Neural crest cell (in vitro differentiated cells): ENCODE measurements around the gene MRPS27. TPM values are rescaled to one million over a fixed set of nuclear protein-coding genes. Genes with fewer than 3 reads are reported as not detected.

ENCODE experiments used
- DNase-seq: peaks from one replicate; pipeline ENCODE4 v3.0.0; 2021; ENCODE audit warnings: low read depth, mixed read lengths, low spot score
- H3K27ac Mint-ChIP-seq: one replicate; pipeline ENCODE4 v1.8.0; 2021; ENCODE audit warnings: mild to moderate bottlenecking, mixed read lengths; ENCODE audit not compliant: unreplicated experiment
- H3K27me3 Mint-ChIP-seq: 2 replicates; pipeline ENCODE4 v1.8.0; 2021; ENCODE audit warnings: low read depth, mild to moderate bottlenecking, mixed read lengths
- H3K36me3 Mint-ChIP-seq: 2 replicates; pipeline ENCODE4 v1.8.0; 2021; ENCODE audit warnings: low read depth, mild to moderate bottlenecking, mixed read lengths
- H3K4me1 Mint-ChIP-seq: 2 replicates; pipeline ENCODE4 v1.8.0; 2021; ENCODE audit warnings: mixed read lengths
- H3K4me3 Mint-ChIP-seq: one replicate; pipeline ENCODE4 v1.8.0; 2021; ENCODE audit warnings: mild to moderate bottlenecking, mixed read lengths
- H3K9me3 Mint-ChIP-seq: 2 replicates; pipeline ENCODE4 v1.8.0; 2021; ENCODE audit warnings: mixed read lengths
- CTCF ChIP-seq: fragments of 200-600 bp; sonication (generic); conservative IDR thresholded peaks from 2 replicates; pipeline ENCODE4 v1.5.0; 2021; ENCODE audit warnings: antibody characterized with exemption, mild to moderate bottlenecking
- total RNA-seq: library from RNA; stranded (reverse); gene quantifications from 2 replicates; pipeline ENCODE4 v1.2.1, GENCODE V29; 2021

MRPS27 gene
- total RNA-seq, 1 donor from 2014 or later, result 86.5 TPM

GRCh38 chr5:72197393-72197792 lies 122.6 kb downstream of the MRPS27 start:
- H3K36me3 Mint-ChIP-seq, result peaks cover 85% of the 10 kb centered on the region
- no peaks in the 10 kb centered on the region for H3K4me1 Mint-ChIP-seq
- no peaks in the 10 kb centered on the region for H3K27me3 Mint-ChIP-seq
- no peak for TF ChIP-seq CTCF
- DNase-seq, result no peak
- H3K4me3 Mint-ChIP-seq, result no peak overlapping the region
- peaks cover 28% of the 10 kb centered on the region for H3K9me3 Mint-ChIP-seq
- H3K27ac Mint-ChIP-seq, result no peak overlapping the region

GRCh38 chr5:72195581-72195980 lies 124.5 kb downstream of the MRPS27 start:
- H3K27me3 Mint-ChIP-seq, result no peaks in the 10 kb centered on the region
- H3K9me3 Mint-ChIP-seq, result peaks cover 28% of the 10 kb centered on the region
- peaks cover 7% of the 10 kb centered on the region for H3K4me1 Mint-ChIP-seq
- peaks cover 83% of the 10 kb centered on the region for H3K36me3 Mint-ChIP-seq
- DNase-seq, result no peak
- H3K4me3 Mint-ChIP-seq, result peak overlapping the region; percentile 35
- no peak overlapping the region for H3K27ac Mint-ChIP-seq
- TF ChIP-seq CTCF, result no peak

GRCh38 chr5:72194846-72195245 lies 125.2 kb downstream of the MRPS27 start:
- peaks cover 12% of the 10 kb centered on the region for H3K4me1 Mint-ChIP-seq
- peaks cover 28% of the 10 kb centered on the region for H3K9me3 Mint-ChIP-seq
- no peak overlapping the region for H3K4me3 Mint-ChIP-seq
- no peak for TF ChIP-seq CTCF
- peak overlapping the region; percentile 40 for H3K27ac Mint-ChIP-seq
- DNase-seq, result no peak
- H3K36me3 Mint-ChIP-seq, result peaks cover 82% of the 10 kb centered on the region
- H3K27me3 Mint-ChIP-seq, result no peaks in the 10 kb centered on the region

GRCh38 chr5:72191404-72191803 lies 128.6 kb downstream of the MRPS27 start:
- no peak for DNase-seq
- Mint-ChIP-seq H3K27me3 (no peaks in the 10 kb centered on the region), H3K36me3 (peaks cover 64% of the 10 kb centered on the region), H3K4me3 (no peak overlapping the region), H3K9me3 (peaks cover 16% of the 10 kb centered on the region), H3K4me1 (peaks cover 20% of the 10 kb centered on the region), H3K27ac (peak overlapping the region; percentile 52)
- TF ChIP-seq CTCF, result no peak

- Mint-ChIP-seq H3K9me3 (peaks cover 2% of the 10 kb centered on the region), H3K4me1 (peaks cover 30% of the 10 kb centered on the region), H3K27me3 (no peaks in the 10 kb centered on the region), H3K27ac (no peak overlapping the region), H3K4me3 (no peak overlapping the region), H3K36me3 (peaks cover 46% of the 10 kb centered on the region)
- no peak for DNase-seq
- TF ChIP-seq CTCF, result no peak
Observed at GRCh38 chr5:72189146-72189545, 130.9 kb downstream of the MRPS27 start.

GRCh38 chr5:72188166-72188565 lies 131.9 kb downstream of the MRPS27 start:
- Mint-ChIP-seq H3K9me3 (peaks cover 2% of the 10 kb centered on the region), H3K27me3 (no peaks in the 10 kb centered on the region), H3K4me3 (no peak overlapping the region), H3K27ac (no peak overlapping the region), H3K36me3 (peaks cover 38% of the 10 kb centered on the region), H3K4me1 (peaks cover 40% of the 10 kb centered on the region)
- no peak for DNase-seq
- TF ChIP-seq CTCF, result no peak
